Inflammatory macrophage treated with lipopolysaccharide for 4 hours (primary cell): ENCODE measurements around the gene CCDC127.
"Not testable (repeated sequence)": the region's sequence is repeated elsewhere in the genome, so short reads cannot be mapped to it uniquely, and the experiment has no call there.

Experiments
- DNase-seq: peaks from one replicate; pipeline ENCODE4 v3.0.0-alpha.2; 2020

CCDC127 gene

GRCh38 chr5:217494-218456 lies at the start of gene CCDC127, which contains the start of gene SDHA:
CCDC127 (minus strand) TSS chr5:218153; CDS start chr5:216849, 1,304 bp downstream.
SDHA (plus strand) TSS chr5:218320; CDS start chr5:218356, 36 bp downstream.
- DNase-seq, result peak; percentile 95

- no peak for DNase-seq
Observed at GRCh38 chr5:267716-268115, 49.8 kb upstream of the CCDC127 start.

GRCh38 chr5:266311-267026 lies 48.5 kb upstream of the CCDC127 start:
- not testable (repeated sequence) for DNase-seq

DNA sequence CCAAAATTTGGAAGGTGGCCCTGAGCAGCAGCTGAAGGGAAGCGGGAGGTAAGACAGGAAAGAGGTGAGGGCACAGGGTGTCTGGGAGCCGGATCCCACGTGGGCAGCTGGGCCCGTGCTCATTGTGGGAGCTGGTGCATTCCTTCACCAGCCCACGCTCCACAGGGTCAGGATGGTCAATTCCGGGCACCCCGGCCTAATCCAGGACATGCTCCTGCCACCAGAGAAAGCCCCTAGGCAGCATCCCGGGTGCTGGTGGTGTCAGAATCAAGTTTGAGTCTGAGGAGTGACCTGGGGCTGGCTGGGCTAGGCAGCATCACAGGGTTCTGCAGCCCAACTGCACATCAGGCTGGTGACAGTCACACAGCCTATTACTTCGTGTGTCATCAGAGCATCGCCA lies 46.4 kb upstream of the CCDC127 start:
- DNase-seq, result no peak

DNA sequence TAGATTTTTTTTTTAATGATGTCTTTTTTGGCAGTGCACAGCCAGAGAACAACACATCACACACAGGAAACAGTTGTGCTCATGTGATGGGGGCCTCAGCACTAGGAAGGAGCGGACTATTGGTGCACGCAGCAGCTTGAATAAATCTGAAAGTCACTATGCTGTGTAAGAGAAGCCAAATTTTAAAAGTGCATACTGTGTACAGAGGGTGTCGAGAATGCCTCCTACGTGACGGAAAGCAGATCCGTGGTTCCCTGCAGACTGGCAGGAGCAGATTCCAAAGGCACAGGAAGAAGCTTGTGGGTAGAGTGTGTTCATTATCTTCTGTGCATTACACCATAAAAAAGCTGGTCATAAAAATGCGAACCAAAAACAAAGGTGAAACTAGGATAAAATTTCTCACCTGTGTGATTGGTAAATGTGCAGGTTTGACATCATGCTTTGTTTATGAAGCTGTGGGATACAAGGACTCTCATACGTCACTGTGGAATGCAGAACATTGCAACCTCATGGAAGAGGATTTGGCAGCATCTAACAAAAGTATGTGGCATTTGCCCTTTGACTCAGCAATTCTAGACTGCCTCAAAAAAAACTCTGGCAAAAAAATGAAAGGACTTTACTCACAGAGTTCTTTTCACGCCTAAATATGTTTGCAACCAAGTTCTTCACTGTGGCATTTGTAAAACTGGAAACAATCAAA lies 45.5 kb upstream of the CCDC127 start:
- DNase-seq, result not testable (repeated sequence)

DNA sequence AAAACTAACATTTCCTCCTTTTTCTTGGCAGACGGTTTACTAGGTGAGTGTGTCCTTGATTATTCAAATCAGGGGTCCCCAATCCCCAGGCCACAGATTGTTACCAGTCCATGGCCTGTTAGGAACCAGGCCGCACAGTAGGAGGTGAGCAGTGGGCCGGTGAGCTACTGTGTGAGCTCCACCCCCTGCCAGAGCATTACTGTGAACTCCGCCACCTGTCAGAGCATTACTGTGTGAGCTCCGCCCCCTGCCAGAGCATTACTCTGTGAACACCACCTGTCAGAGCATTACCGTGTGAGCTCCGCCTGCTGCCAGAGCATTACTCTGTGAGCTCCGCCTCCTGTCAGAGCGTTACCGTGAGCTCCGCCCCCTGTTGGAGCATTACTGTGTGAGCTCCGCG lies 39.2 kb upstream of the CCDC127 start:
- DNase-seq, result no peak

DNA sequence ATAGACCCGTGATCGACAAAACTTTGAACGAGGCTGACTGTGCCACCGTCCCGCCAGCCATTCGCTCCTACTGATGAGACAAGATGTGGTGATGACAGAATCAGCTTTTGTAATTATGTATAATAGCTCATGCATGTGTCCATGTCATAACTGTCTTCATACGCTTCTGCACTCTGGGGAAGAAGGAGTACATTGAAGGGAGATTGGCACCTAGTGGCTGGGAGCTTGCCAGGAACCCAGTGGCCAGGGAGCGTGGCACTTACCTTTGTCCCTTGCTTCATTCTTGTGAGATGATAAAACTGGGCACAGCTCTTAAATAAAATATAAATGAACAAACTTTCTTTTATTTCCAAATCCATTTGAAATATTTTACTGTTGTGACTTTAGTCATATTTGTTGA lies 38.4 kb upstream of the CCDC127 start:
- DNase-seq, result not testable (repeated sequence)

DNA sequence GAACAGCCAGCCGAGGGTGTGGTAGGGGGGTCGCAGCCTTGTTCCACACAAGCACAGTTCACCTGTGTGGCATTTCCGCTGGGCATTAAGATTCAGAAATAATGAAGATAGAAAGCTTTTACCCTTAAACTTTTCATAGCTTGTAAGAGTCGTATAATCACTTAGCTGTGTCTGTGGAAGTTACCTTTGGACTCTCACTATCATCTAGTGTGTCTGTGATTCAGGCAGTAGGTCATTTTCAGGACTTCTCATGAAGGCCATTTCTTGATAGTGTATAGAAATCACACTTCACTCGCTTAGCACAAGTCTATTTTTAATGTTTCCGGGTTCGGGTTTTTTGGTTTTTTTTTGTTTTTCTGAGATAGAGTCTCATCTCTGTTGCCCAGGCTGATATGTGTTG lies 37.2 kb upstream of the CCDC127 start:
- DNase-seq, result not testable (repeated sequence)

DNA sequence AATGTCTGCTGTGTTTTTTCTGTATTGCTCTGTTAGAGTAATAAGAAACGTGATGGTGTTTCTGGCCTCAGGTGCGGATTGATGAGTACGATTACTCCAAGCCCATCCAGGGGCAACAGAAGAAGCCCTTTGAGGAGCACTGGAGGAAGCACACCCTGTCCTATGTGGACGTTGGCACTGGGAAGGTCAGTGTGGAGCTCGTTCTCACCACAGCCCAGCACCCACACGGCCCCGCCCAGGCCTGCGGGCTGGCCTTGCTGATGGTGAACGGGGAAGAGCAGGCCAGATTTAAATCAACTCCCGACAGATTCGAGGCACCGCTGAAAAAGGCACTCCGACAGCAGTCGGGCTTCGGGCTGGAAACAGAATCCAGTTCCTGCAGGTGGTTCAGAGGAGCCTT lies 36.4 kb upstream of the CCDC127 start:
- not testable (repeated sequence) for DNase-seq

DNA sequence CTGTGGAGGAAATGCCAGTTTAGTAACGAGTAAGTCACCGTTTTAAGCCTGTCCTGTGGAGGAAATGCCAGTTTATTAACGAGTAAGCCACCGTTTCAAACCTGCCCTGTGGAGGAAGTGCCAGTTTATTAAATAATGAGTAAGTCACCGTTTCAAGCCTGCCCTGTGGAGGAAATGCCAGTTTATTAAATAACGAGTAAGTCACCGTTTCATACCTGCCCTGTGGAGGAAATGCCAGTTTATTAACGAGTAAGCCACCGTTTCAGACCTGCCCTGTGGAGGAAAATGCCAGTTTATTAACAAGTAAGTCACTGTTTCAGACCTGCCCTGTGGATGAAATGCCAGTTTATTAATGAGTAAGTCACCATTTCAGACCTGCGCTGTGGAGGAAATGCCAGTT lies 34.6 kb upstream of the CCDC127 start:
- no peak for DNase-seq

GRCh38 chr5:251975-252374 lies 34.0 kb upstream of the CCDC127 start:
- not testable (repeated sequence) for DNase-seq

- not testable (repeated sequence) for DNase-seq
Observed at GRCh38 chr5:251538-251937, 33.6 kb upstream of the CCDC127 start.

DNA sequence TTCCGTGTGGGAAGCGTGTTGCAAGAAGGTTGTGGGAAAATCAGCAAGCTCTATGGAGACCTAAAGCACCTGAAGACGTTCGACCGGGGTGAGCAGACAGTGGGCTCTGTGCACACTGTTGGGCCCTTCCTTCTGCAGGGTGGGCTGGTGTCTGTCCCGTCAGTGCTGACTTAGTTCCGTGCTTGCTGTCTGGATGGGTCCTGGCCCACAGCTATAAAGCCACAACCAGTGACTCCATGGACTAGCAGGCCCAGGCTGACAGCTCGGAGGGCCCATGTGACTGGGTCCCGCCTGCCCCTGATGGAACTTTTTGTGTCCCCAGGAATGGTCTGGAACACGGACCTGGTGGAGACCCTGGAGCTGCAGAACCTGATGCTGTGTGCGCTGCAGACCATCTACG lies 33.1 kb upstream of the CCDC127 start:
- DNase-seq, result not testable (repeated sequence)

DNA sequence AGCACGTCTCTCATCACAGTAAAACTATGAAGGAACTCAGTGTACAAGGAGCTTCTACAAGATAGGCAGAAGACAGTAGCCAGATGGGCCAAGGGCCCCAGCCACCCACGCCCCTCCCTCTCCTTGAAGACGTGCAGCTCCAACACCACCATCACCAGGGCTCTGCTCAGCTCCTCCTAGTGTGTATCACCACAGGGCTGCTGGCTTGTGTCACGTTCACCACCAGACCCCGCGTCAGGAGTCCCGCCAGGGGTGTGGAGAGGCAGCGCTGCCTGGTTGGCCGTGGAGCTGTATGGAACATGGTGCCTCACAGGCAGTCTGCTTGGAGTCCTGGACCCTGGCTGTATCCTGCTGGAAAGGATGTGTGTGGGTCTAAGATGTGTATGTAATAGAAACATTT lies 32.4 kb upstream of the CCDC127 start:
- not testable (repeated sequence) for DNase-seq

GRCh38 chr5:245717-246116 lies 27.8 kb upstream of the CCDC127 start:
- not testable (repeated sequence) for DNase-seq

DNA sequence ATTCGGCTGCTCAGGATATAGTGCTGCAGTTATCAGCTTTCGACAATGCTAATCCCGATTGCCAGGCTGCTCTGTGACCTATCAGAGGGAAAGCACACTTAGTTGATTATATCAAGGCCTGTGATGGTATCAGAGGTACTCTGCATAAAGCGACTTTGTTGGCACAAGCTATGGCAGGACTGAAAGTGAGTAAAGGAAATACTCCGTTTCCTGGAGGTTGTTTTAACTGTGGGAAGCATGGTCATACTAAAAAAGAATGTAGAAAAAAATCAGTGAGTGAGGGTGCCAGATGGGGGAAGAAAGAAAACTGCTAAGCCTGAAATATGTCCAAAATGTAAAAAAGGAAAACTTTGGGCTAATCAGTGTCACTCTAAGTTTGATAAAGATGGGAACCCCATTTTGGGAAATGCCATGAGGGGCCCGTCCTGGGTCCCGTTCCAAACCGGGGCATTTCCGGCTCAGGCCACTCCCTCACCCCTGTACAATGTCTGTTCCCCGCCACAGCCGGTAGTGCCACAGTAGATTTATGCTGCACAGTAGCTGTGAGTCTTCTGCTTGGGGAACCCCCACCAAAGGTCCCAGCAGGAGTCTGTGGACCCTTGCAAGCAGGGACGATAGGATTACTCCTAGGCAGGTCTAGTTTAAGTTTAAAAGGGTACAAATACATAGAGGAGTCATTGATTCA lies 25.9 kb upstream of the CCDC127 start:
- DNase-seq, result not testable (repeated sequence)

- not testable (repeated sequence) for DNase-seq
Observed at GRCh38 chr5:241045-241669, 23.2 kb upstream of the CCDC127 start.

DNA sequence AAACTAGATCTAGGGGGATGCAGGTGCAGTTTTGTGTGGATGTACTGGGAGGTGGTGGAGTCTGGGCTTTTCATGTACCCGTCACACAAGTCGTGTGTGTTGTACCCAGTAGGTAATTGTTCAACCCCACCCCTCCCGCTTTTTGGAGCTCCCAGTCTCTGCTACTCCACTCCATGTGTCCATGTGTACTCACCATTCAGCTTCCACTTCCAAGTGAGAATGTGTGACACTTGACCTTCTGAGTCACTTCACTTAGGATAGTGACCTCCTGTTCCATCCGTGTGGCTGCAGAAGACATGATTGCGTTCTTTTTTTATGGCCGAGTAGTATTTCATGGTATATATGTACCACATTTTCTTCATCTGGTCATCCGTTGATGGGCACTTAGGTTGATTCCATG lies 22.6 kb upstream of the CCDC127 start:
- DNase-seq, result not testable (repeated sequence)

DNA sequence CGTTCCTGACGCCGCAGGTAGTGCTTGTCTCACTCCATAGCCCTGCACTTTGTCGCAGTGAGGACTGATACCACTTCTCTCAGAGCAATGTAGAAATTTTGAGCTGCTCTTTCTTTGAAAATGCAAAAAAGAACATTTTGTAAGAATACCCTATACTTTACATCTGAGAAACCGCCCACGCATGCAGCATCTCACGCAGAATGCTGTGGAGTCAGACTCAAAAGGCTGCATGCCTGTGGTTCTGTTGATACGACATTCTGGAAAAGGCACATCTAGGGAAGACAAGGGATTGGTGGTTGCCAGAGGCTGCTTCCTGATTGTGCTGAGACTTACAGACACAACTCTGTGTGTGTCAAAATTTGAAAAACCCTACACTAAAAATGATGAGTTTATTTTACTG lies 20.0 kb upstream of the CCDC127 start:
- DNase-seq, result not testable (repeated sequence)

- not testable (repeated sequence) for DNase-seq
Observed at GRCh38 chr5:235527-235926, 17.6 kb upstream of the CCDC127 start.

GRCh38 chr5:234450-234849 lies 16.5 kb upstream of the CCDC127 start:
- no peak for DNase-seq

- DNase-seq, result not testable (repeated sequence)
Observed at GRCh38 chr5:233426-233825, 15.5 kb upstream of the CCDC127 start.
